Calu3 (cell line): Measurements from ENCODE around the gene RNF6. TPM values are rescaled to one million over a fixed set of nuclear protein-coding genes. Genes with fewer than 3 reads are reported as not detected.

Source experiments
- BruUV-seq: library from RNA; stranded (reverse); fragments of 400-500 nt; replicated peaks from 2 replicates; lab custom pipeline; 2021; lab: Mats Ljungman, UMichigan
- CTCF ChIA-PET: fragments of 300-600 bp; sonication (Branson Sonifier 250); formaldehyde crosslinking; loops from one replicate; lab custom pipeline; 2022; ENCODE audit warnings: antibody characterized with exemption; lab: Charles Lee
- DNase-seq: peaks from one replicate; pipeline ENCODE4 v3.0.0; 2022
- H3K27ac Mint-ChIP-seq: one replicate; pipeline ENCODE4 v1.8.0; 2022; ENCODE audit warnings: mixed read lengths; ENCODE audit not compliant: unreplicated experiment
- H3K27me3 Mint-ChIP-seq: one replicate; pipeline ENCODE4 v1.8.0; 2022; ENCODE audit warnings: mixed read lengths; ENCODE audit not compliant: unreplicated experiment
- H3K36me3 Mint-ChIP-seq: one replicate; pipeline ENCODE4 v1.8.0; 2022; ENCODE audit warnings: mild to moderate bottlenecking, moderate library complexity, mixed read lengths; ENCODE audit not compliant: insufficient read depth, unreplicated experiment
- H3K4me1 Mint-ChIP-seq: one replicate; pipeline ENCODE4 v1.8.0; 2022; ENCODE audit warnings: mild to moderate bottlenecking, low read depth, mixed read lengths; ENCODE audit not compliant: unreplicated experiment
- H3K4me3 Mint-ChIP-seq: one replicate; pipeline ENCODE4 v1.8.0; 2022; ENCODE audit warnings: mild to moderate bottlenecking, low read depth, moderate library complexity, mixed read lengths; ENCODE audit not compliant: unreplicated experiment
- H3K9me3 Mint-ChIP-seq: one replicate; pipeline ENCODE4 v1.8.0; 2022; ENCODE audit warnings: low read depth, mixed read lengths; ENCODE audit not compliant: unreplicated experiment
- CTCF ChIP-seq: fragments of 200-600 bp; IDR thresholded peaks from one replicate; pipeline ENCODE4 v1.8.0; 2022; ENCODE audit warnings: antibody characterized with exemption; ENCODE audit not compliant: unreplicated experiment
- intact Hi-C: fragments of 100-400 bp; cut with micrococcal nuclease; formaldehyde crosslinking; loops from one replicate; pipeline ENCODE4 v1.10.0; 2022; ENCODE audit not compliant: unreplicated experiment
- total RNA-seq: library from RNA; stranded (reverse); gene quantifications from 2 replicates; pipeline ENCODE4 v1.2.3, GENCODE V29; 2022

The RNF6 gene
- total RNA-seq, 1 experiment from 2014 or later, result 28.9 TPM

- H3K27ac Mint-ChIP-seq, result no peak overlapping the region
- CTCF ChIA-PET, result no interaction called here
- no peaks in the 10 kb centered on the region for H3K27me3 Mint-ChIP-seq
- intact Hi-C loops, result no loop called here
- H3K4me1 Mint-ChIP-seq, result no peaks in the 10 kb centered on the region
- no peaks in the 10 kb centered on the region for H3K36me3 Mint-ChIP-seq
- H3K4me3 Mint-ChIP-seq, result no peak overlapping the region
- DNase-seq, result no peak
- no peak for TF ChIP-seq CTCF
- no peaks in the 10 kb centered on the region for H3K9me3 Mint-ChIP-seq
- BruUV-seq, result no TSS peak
These were observed 14.2 kb upstream of the RNF6 start for GRCh38 chr13:26236296-26236695.

GRCh38 chr13:26230703-26231102 is 8.6 kb upstream of the RNF6 start:
- BruUV-seq, result no TSS peak
- Mint-ChIP-seq H3K4me1 (no peaks in the 10 kb centered on the region), H3K36me3 (no peaks in the 10 kb centered on the region), H3K4me3 (no peak overlapping the region), H3K27me3 (no peaks in the 10 kb centered on the region), H3K27ac (no peak overlapping the region), H3K9me3 (no peaks in the 10 kb centered on the region)
- intact Hi-C loops, result no loop called here
- TF ChIP-seq CTCF, result no peak
- no peak for DNase-seq
- CTCF ChIA-PET, result no interaction called here

- Mint-ChIP-seq H3K4me3 (no peak overlapping the region), H3K4me1 (no peaks in the 10 kb centered on the region), H3K27me3 (no peaks in the 10 kb centered on the region), H3K9me3 (no peaks in the 10 kb centered on the region), H3K36me3 (no peaks in the 10 kb centered on the region), H3K27ac (no peak overlapping the region)
- TF ChIP-seq CTCF, result no peak
- intact Hi-C loops, result no loop called here
- DNase-seq, result no peak
- BruUV-seq, result no TSS peak
- CTCF ChIA-PET, result no interaction called here
These were observed 7.0 kb upstream of the RNF6 start for GRCh38 chr13:26229080-26229615.

- intact Hi-C loops, result no loop called here
- no peak for TF ChIP-seq CTCF
These were observed 6.0 kb upstream of the RNF6 start for GRCh38 chr13:26228096-26228495.

More at GRCh38 chr13:26228096-26228495, 6.0 kb upstream of the RNF6 start:
- H3K9me3 Mint-ChIP-seq, result no peaks in the 10 kb centered on the region
- H3K27ac Mint-ChIP-seq, result no peak overlapping the region
- DNase-seq, result no peak
- CTCF ChIA-PET, result interaction anchor here (0.6 kb wide), 1 partner anchor 44 kb away, joined by 3 read pairs; no protein-coding TSS in a partner anchor
- no peak overlapping the region for H3K4me3 Mint-ChIP-seq
- peaks cover 5% of the 10 kb centered on the region for H3K36me3 Mint-ChIP-seq
- no TSS peak for BruUV-seq
- peaks cover 6% of the 10 kb centered on the region for H3K4me1 Mint-ChIP-seq
- H3K27me3 Mint-ChIP-seq, result no peaks in the 10 kb centered on the region
